ENCODE measurements around the gene MT1E. TPM values are rescaled to one million over a fixed set of nuclear protein-coding genes. Genes with fewer than 3 reads are reported as not detected.

Gene MT1E
- total RNA-seq, 1 donor from 2014 or later, result 18.8 TPM

- Histone ChIP-seq H3K27me3 (ENCODE audit: control insufficient read depth in 3 of 3, insufficient read depth in 3 of 3, low read length in 3 of 3) (peaks cover 10 to 19% (median 15%) of the 10 kb centered on the region in 3 donors), H3K9me3 (ENCODE audit: control insufficient read depth in 3 of 3, low read length in 3 of 3) (no peaks in the 10 kb centered on the region), H3K4me1 (ENCODE audit: control insufficient read depth in 3 of 3, insufficient read depth in 3 of 3, low read length in 3 of 3) (peaks cover 21 to 29% (median 25%) of the 10 kb centered on the region in 3 donors), H3K27ac (ENCODE audit: low read depth, low read length) (peak overlapping the region; percentile 42), H3K36me3 (ENCODE audit: control insufficient read depth in 3 of 3, insufficient read depth in 3 of 3, low read length in 3 of 3) (no peaks in the 10 kb centered on the region), H3K4me3 (ENCODE audit: low read length in 3 of 3) (peak overlapping the region; percentile 54 to 69 (median 67)), H3K9ac (ENCODE audit: low read depth in 1 of 3, low read length in 3 of 3) (peak overlapping the region; percentile 52 to 77 (median 67))
Measured at GRCh38 chr16:56632848-56633365, 7.3 kb downstream of the MT1E start.

- Histone ChIP-seq H3K4me3 (ENCODE audit: low read length in 3 of 3) (peak overlapping the region in 1 of 3 donors; percentile 54), H3K27ac (ENCODE audit: low read depth, low read length) (no peak overlapping the region), H3K27me3 (ENCODE audit: control insufficient read depth in 3 of 3, insufficient read depth in 3 of 3, low read length in 3 of 3) (peaks cover 15 to 24% (median 18%) of the 10 kb centered on the region in 3 donors), H3K9ac (ENCODE audit: low read depth in 1 of 3, low read length in 3 of 3) (no peak overlapping the region), H3K4me1 (ENCODE audit: control insufficient read depth in 3 of 3, insufficient read depth in 3 of 3, low read length in 3 of 3) (peaks cover 27 to 34% (median 27%) of the 10 kb centered on the region in 3 donors), H3K9me3 (ENCODE audit: control insufficient read depth in 3 of 3, low read length in 3 of 3) (no peaks in the 10 kb centered on the region), H3K36me3 (ENCODE audit: control insufficient read depth in 3 of 3, insufficient read depth in 3 of 3, low read length in 3 of 3) (no peaks in the 10 kb centered on the region)
Measured at GRCh38 chr16:56633535-56633934, 8.0 kb downstream of the MT1E start.

- peaks cover 18 to 38% (median 25%) of the 10 kb centered on the region in 3 donors for H3K27me3 ChIP-seq (ENCODE audit: control insufficient read depth in 3 of 3, insufficient read depth in 3 of 3, low read length in 3 of 3)
- H3K4me3 ChIP-seq (ENCODE audit: low read length in 3 of 3), result no peak overlapping the region
- no peak overlapping the region for H3K27ac ChIP-seq (ENCODE audit: low read depth, low read length)
- H3K4me1 ChIP-seq (ENCODE audit: control insufficient read depth in 3 of 3, insufficient read depth in 3 of 3, low read length in 3 of 3), result peaks cover 19 to 27% (median 26%) of the 10 kb centered on the region in 3 donors
- no peaks in the 10 kb centered on the region for H3K9me3 ChIP-seq (ENCODE audit: control insufficient read depth in 3 of 3, low read length in 3 of 3)
- no peaks in the 10 kb centered on the region for H3K36me3 ChIP-seq (ENCODE audit: control insufficient read depth in 3 of 3, insufficient read depth in 3 of 3, low read length in 3 of 3)
- no peak overlapping the region for H3K9ac ChIP-seq (ENCODE audit: low read depth in 1 of 3, low read length in 3 of 3)
Measured at GRCh38 chr16:56634715-56635440, 9.3 kb downstream of the MT1E start.

- Histone ChIP-seq H3K36me3 (ENCODE audit: control insufficient read depth in 3 of 3, insufficient read depth in 3 of 3, low read length in 3 of 3) (no peaks in the 10 kb centered on the region), H3K4me1 (ENCODE audit: control insufficient read depth in 3 of 3, insufficient read depth in 3 of 3, low read length in 3 of 3) (peaks cover 19 to 27% (median 21%) of the 10 kb centered on the region in 3 donors), H3K9me3 (ENCODE audit: control insufficient read depth in 3 of 3, low read length in 3 of 3) (no peaks in the 10 kb centered on the region), H3K27ac (ENCODE audit: low read depth, low read length) (no peak overlapping the region), H3K27me3 (ENCODE audit: control insufficient read depth in 3 of 3, insufficient read depth in 3 of 3, low read length in 3 of 3) (peaks cover 18 to 41% (median 25%) of the 10 kb centered on the region in 3 donors), H3K4me3 (ENCODE audit: low read length in 3 of 3) (no peak overlapping the region), H3K9ac (ENCODE audit: low read depth in 1 of 3, low read length in 3 of 3) (no peak overlapping the region)
Measured at GRCh38 chr16:56635441-56635967, 9.9 kb downstream of the MT1E start.

GRCh38 chr16:56636616-56637413 is 11.2 kb downstream of the MT1E start:
- Histone ChIP-seq H3K9me3 (ENCODE audit: control insufficient read depth in 3 of 3, low read length in 3 of 3) (no peaks in the 10 kb centered on the region), H3K4me3 (ENCODE audit: low read length in 3 of 3) (no peak overlapping the region), H3K27me3 (ENCODE audit: control insufficient read depth in 3 of 3, insufficient read depth in 3 of 3, low read length in 3 of 3) (peaks cover 18 to 42% (median 25%) of the 10 kb centered on the region in 3 donors), H3K9ac (ENCODE audit: low read depth in 1 of 3, low read length in 3 of 3) (no peak overlapping the region), H3K27ac (ENCODE audit: low read depth, low read length) (no peak overlapping the region), H3K4me1 (ENCODE audit: control insufficient read depth in 3 of 3, insufficient read depth in 3 of 3, low read length in 3 of 3) (peaks cover 15 to 26% (median 21%) of the 10 kb centered on the region in 3 donors), H3K36me3 (ENCODE audit: control insufficient read depth in 3 of 3, insufficient read depth in 3 of 3, low read length in 3 of 3) (no peaks in the 10 kb centered on the region)

GRCh38 chr16:56637814-56638750 is 12.5 kb downstream of the MT1E start, which contains the start of gene MT1A:
Gene MT1A (plus strand): TSS chr16:56638666. CDS start chr16:56638739, 73 bp downstream.
- peaks cover 16 to 18% (median 17%) of the 10 kb centered on the region in 3 donors for H3K4me1 ChIP-seq (ENCODE audit: control insufficient read depth in 3 of 3, insufficient read depth in 3 of 3, low read length in 3 of 3)
- H3K36me3 ChIP-seq (ENCODE audit: control insufficient read depth in 3 of 3, insufficient read depth in 3 of 3, low read length in 3 of 3), result no peaks in the 10 kb centered on the region
- H3K9me3 ChIP-seq (ENCODE audit: control insufficient read depth in 3 of 3, low read length in 3 of 3), result no peaks in the 10 kb centered on the region
- peaks cover 18 to 38% (median 28%) of the 10 kb centered on the region in 3 donors for H3K27me3 ChIP-seq (ENCODE audit: control insufficient read depth in 3 of 3, insufficient read depth in 3 of 3, low read length in 3 of 3)
- peak within 1 kb of the TSS; percentile 64 to 81 (median 68) for H3K9ac ChIP-seq (ENCODE audit: low read depth in 1 of 3, low read length in 3 of 3)
- H3K4me3 ChIP-seq (ENCODE audit: low read length in 3 of 3), result peak within 1 kb of the TSS; percentile 66 to 77 (median 68)
- H3K27ac ChIP-seq (ENCODE audit: low read depth, low read length), result peak within 1 kb of the TSS; percentile 66

- no peak overlapping the region for H3K9ac ChIP-seq (ENCODE audit: low read depth in 1 of 3, low read length in 3 of 3)
- H3K36me3 ChIP-seq (ENCODE audit: control insufficient read depth in 3 of 3, insufficient read depth in 3 of 3, low read length in 3 of 3), result no peaks in the 10 kb centered on the region
- no peaks in the 10 kb centered on the region for H3K9me3 ChIP-seq (ENCODE audit: control insufficient read depth in 3 of 3, low read length in 3 of 3)
- H3K27ac ChIP-seq (ENCODE audit: low read depth, low read length), result no peak overlapping the region
- peaks cover 18 to 44% (median 33%) of the 10 kb centered on the region in 3 donors for H3K27me3 ChIP-seq (ENCODE audit: control insufficient read depth in 3 of 3, insufficient read depth in 3 of 3, low read length in 3 of 3)
- H3K4me3 ChIP-seq (ENCODE audit: low read length in 3 of 3), result peak overlapping the region in 2 of 3 donors; percentile 54 to 66
- peaks cover 23 to 24% (median 24%) of the 10 kb centered on the region in 3 donors for H3K4me1 ChIP-seq (ENCODE audit: control insufficient read depth in 3 of 3, insufficient read depth in 3 of 3, low read length in 3 of 3)
Measured at GRCh38 chr16:56639045-56639444, 13.5 kb downstream of the MT1E start.

GRCh38 chr16:56640076-56640475 is 14.5 kb downstream of the MT1E start:
- Histone ChIP-seq H3K9ac (ENCODE audit: low read depth in 1 of 3, low read length in 3 of 3) (no peak overlapping the region), H3K36me3 (ENCODE audit: control insufficient read depth in 3 of 3, insufficient read depth in 3 of 3, low read length in 3 of 3) (no peaks in the 10 kb centered on the region), H3K27me3 (ENCODE audit: control insufficient read depth in 3 of 3, insufficient read depth in 3 of 3, low read length in 3 of 3) (peaks cover 16 to 49% (median 38%) of the 10 kb centered on the region in 3 donors), H3K4me1 (ENCODE audit: control insufficient read depth in 3 of 3, insufficient read depth in 3 of 3, low read length in 3 of 3) (peaks cover 23 to 25% (median 24%) of the 10 kb centered on the region in 3 donors), H3K4me3 (ENCODE audit: low read length in 3 of 3) (no peak overlapping the region), H3K9me3 (ENCODE audit: control insufficient read depth in 3 of 3, low read length in 3 of 3) (no peaks in the 10 kb centered on the region), H3K27ac (ENCODE audit: low read depth, low read length) (no peak overlapping the region)

- Histone ChIP-seq H3K4me3 (ENCODE audit: low read length in 3 of 3) (no peak overlapping the region), H3K4me1 (ENCODE audit: control insufficient read depth in 3 of 3, insufficient read depth in 3 of 3, low read length in 3 of 3) (peaks cover 23 to 25% (median 23%) of the 10 kb centered on the region in 3 donors), H3K9ac (ENCODE audit: low read depth in 1 of 3, low read length in 3 of 3) (no peak overlapping the region), H3K27ac (ENCODE audit: low read depth, low read length) (no peak overlapping the region), H3K27me3 (ENCODE audit: control insufficient read depth in 3 of 3, insufficient read depth in 3 of 3, low read length in 3 of 3) (peaks cover 13 to 43% (median 41%) of the 10 kb centered on the region in 3 donors), H3K9me3 (ENCODE audit: control insufficient read depth in 3 of 3, low read length in 3 of 3) (no peaks in the 10 kb centered on the region), H3K36me3 (ENCODE audit: control insufficient read depth in 3 of 3, insufficient read depth in 3 of 3, low read length in 3 of 3) (no peaks in the 10 kb centered on the region)
Measured at GRCh38 chr16:56641166-56641565, 15.6 kb downstream of the MT1E start.
